ENCODE measurements around the gene KLRF2. TPM values are rescaled to one million over a fixed set of nuclear protein-coding genes. Genes with fewer than 3 reads are reported as not detected.

KLRF2 gene
- total RNA-seq, 3 donors from 2014 or later, result not detected

DNA sequence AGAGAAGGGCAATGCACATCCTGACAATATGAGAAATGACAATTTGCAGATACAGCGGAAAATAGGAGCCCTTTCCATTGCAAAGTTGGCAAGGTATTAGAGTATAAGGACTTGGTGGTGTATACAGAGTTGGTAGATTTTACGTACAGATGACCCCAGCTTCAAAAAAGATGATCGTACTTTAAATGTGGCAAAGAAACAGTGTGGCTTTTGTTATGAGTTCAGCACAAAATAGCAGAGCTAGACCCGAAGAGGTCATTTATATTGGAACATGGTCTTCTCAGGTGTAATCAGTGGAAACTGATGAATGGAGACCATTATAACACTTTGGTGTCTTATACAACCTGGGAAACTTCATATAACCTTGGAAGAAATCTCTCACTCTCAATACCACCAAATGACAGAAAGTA, 14.4 kb upstream of the KLRF2 start:
- no peaks in the 10 kb centered on the region for H3K27me3 ChIP-seq
- peak overlapping the region; percentile 34 to 62 for H3K27ac ChIP-seq
- no peak for DNase-seq (ENCODE audit: low spot score in 2 of 2)
- intact Hi-C loops (cut with DNase I; ENCODE audit: low total_unique reads), result no loop called here
- H3K9me3 ChIP-seq, result peaks cover 0 to 11% of the 10 kb centered on the region in 2 donors
- no peaks in the 10 kb centered on the region for H3K36me3 ChIP-seq
- H3K4me3 ChIP-seq, result peak overlapping the region; percentile 50 to 67 (median 51)
- TF ChIP-seq POLR2A (IDR thresholded peaks at IDR 0.05) (no peak), POLR2AphosphoS5 (IDR thresholded peaks at IDR 0.05) (no peak)
- TF ChIP-seq, protein P1, sequence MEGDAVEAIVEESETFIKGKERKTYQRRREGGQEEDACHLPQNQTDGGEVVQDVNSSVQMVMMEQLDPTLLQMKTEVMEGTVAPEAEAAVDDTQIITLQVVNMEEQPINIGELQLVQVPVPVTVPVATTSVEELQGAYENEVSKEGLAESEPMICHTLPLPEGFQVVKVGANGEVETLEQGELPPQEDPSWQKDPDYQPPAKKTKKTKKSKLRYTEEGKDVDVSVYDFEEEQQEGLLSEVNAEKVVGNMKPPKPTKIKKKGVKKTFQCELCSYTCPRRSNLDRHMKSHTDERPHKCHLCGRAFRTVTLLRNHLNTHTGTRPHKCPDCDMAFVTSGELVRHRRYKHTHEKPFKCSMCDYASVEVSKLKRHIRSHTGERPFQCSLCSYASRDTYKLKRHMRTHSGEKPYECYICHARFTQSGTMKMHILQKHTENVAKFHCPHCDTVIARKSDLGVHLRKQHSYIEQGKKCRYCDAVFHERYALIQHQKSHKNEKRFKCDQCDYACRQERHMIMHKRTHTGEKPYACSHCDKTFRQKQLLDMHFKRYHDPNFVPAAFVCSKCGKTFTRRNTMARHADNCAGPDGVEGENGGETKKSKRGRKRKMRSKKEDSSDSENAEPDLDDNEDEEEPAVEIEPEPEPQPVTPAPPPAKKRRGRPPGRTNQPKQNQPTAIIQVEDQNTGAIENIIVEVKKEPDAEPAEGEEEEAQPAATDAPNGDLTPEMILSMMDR (IDR thresholded peaks at IDR 0.05), result no peak
- H3K4me1 ChIP-seq, result no peaks in the 10 kb centered on the region

GRCh38 chr12:9867531-9867930, 13.8 kb upstream of the KLRF2 start:
- peak overlapping the region; percentile 34 to 62 for H3K27ac ChIP-seq
- intact Hi-C loops (cut with DNase I; ENCODE audit: low total_unique reads), result no loop called here

GRCh38 chr12:9868311-9868801, 12.9 kb upstream of the KLRF2 start:
- Histone ChIP-seq H3K27me3 (no peaks in the 10 kb centered on the region), H3K9me3 (peaks cover 0 to 10% of the 10 kb centered on the region in 2 donors), H3K4me1 (no peaks in the 10 kb centered on the region), H3K27ac (peak overlapping the region; percentile 90 to 91), H3K4me3 (peak overlapping the region; percentile 50 to 67 (median 51)), H3K36me3 (no peaks in the 10 kb centered on the region)
- intact Hi-C loops (cut with DNase I; ENCODE audit: low total_unique reads), result no loop called here
- no peak for DNase-seq (ENCODE audit: low spot score in 2 of 2)
- no peak for TF ChIP-seq POLR2A (IDR thresholded peaks at IDR 0.05)
- no peak for TF ChIP-seq POLR2AphosphoS5 (IDR thresholded peaks at IDR 0.05)
- TF ChIP-seq, protein P1 (IDR thresholded peaks at IDR 0.05), result no peak

More at GRCh38 chr12:9867531-9867930, 13.8 kb upstream of the KLRF2 start:
- no peaks in the 10 kb centered on the region for H3K27me3 ChIP-seq
- H3K36me3 ChIP-seq, result no peaks in the 10 kb centered on the region
- H3K4me1 ChIP-seq, result no peaks in the 10 kb centered on the region
- peak overlapping the region; percentile 50 to 67 (median 51) for H3K4me3 ChIP-seq
- TF ChIP-seq POLR2AphosphoS5 (IDR thresholded peaks at IDR 0.05), result no peak
- TF ChIP-seq, protein P1 (IDR thresholded peaks at IDR 0.05), result no peak
- TF ChIP-seq POLR2A (IDR thresholded peaks at IDR 0.05), result no peak
- H3K9me3 ChIP-seq, result peaks cover 0 to 11% of the 10 kb centered on the region in 2 donors
- DNase-seq (ENCODE audit: low spot score in 2 of 2), result no peak

- H3K27me3 ChIP-seq, result no peaks in the 10 kb centered on the region
- intact Hi-C loops (cut with DNase I; ENCODE audit: low total_unique reads), result no loop called here
- H3K9me3 ChIP-seq, result peaks cover 0 to 4% of the 10 kb centered on the region in 2 donors
- no peaks in the 10 kb centered on the region for H3K36me3 ChIP-seq
- H3K4me1 ChIP-seq, result no peaks in the 10 kb centered on the region
- DNase-seq (ENCODE audit: low spot score in 2 of 2), result no peak
- TF ChIP-seq, protein P1 (IDR thresholded peaks at IDR 0.05), result no peak
- TF ChIP-seq POLR2AphosphoS5 (IDR thresholded peaks at IDR 0.05), result no peak
- no peak for TF ChIP-seq POLR2A (IDR thresholded peaks at IDR 0.05)
- H3K4me3 ChIP-seq, result peak overlapping the region; percentile 50 to 67 (median 51)
- peak overlapping the region; percentile 90 to 91 for H3K27ac ChIP-seq
Measured at GRCh38 chr12:9868951-9869306, 12.4 kb upstream of the KLRF2 start.

DNA sequence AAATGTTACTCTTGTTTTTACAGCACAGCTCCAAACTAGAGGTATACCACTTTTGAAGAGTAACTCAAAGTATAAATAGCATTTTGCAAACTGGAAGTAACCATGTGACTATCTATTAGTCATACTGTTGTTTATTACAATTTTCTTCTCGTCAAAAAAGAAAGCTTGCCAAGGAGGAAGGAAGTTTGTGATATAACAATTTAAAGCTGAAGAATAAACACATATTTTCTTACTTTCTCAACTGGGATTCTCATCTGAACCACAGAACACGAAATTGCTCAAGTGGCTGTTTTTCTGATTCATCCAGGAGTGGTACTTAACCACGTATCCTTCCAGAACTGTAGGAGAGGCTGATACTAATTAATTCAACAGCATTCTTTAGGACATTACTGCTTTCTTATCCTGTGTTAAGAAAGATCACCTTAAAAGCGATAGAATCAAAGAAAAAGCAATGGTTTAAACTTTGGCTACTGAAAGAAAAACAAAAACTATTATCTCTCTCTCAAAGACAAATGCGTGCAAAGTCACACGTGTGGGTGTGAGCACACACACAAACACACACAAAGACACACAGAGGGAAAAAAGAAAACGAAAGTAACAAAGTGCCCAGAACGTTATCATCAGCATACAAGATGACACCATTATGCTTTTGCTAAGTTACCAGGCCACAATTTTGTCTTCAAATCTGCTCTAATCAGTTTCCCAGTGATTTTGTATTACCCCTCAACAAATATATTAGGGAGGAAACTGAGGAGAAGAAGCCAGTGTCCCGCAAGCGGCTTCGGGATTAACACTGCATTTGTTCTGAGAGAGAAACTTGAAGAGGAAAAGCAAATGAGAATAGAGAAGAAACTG, 11.8 kb upstream of the KLRF2 start, which contains the start of gene CLEC2B:
CLEC2B (minus strand) TSS at position 48 of the 855 bp plus-strand sequence.
- Histone ChIP-seq H3K27me3 (no peaks in the 10 kb centered on the region), H3K27ac (peak within 1 kb of the TSS; percentile 90 to 91), H3K9me3 (no peaks in the 10 kb centered on the region), H3K36me3 (no peaks in the 10 kb centered on the region), H3K4me1 (no peaks in the 10 kb centered on the region), H3K4me3 (peak within 1 kb of the TSS; percentile 50 to 67 (median 51))
- DNase-seq (ENCODE audit: low spot score in 2 of 2), result no peak
- TF ChIP-seq, protein P1 (IDR thresholded peaks at IDR 0.05), result no peak
- peak in 1 of 3 donors; percentile 29 for TF ChIP-seq POLR2AphosphoS5 (IDR thresholded peaks at IDR 0.05)
- TF ChIP-seq POLR2A (IDR thresholded peaks at IDR 0.05), result peak; percentile 11
- intact Hi-C loops (cut with DNase I; ENCODE audit: low total_unique reads), result no loop called here
